Peyer's patch (tissue), 4 donors: Measurements from ENCODE around the gene COL23A1.

Source experiments
- POLR2A ChIP-seq, 2 donors: fragments of 450-650 bp; IDR thresholded peaks; one replicate each; pipeline ENCODE4 v1.5.1; 2017; ENCODE audit warnings: antibody characterized with exemption in 2 of 2, mild to moderate bottlenecking in 2 of 2, moderate library complexity in 2 of 2
- TF ChIP-seq, protein P1 (sequence below), 6 experiments: fragments of 450-650 bp in 4 of 6; fragments of 200-600 bp in 2 of 6; sonication (generic) in 1 of 6; IDR thresholded peaks; one replicate each; pipeline ENCODE4 v1.5.1; 2017 to 2019; ENCODE audit warnings: antibody characterized with exemption in 6 of 6, mild to moderate bottlenecking in 3 of 6, moderate library complexity in 1 of 6

DNA sequence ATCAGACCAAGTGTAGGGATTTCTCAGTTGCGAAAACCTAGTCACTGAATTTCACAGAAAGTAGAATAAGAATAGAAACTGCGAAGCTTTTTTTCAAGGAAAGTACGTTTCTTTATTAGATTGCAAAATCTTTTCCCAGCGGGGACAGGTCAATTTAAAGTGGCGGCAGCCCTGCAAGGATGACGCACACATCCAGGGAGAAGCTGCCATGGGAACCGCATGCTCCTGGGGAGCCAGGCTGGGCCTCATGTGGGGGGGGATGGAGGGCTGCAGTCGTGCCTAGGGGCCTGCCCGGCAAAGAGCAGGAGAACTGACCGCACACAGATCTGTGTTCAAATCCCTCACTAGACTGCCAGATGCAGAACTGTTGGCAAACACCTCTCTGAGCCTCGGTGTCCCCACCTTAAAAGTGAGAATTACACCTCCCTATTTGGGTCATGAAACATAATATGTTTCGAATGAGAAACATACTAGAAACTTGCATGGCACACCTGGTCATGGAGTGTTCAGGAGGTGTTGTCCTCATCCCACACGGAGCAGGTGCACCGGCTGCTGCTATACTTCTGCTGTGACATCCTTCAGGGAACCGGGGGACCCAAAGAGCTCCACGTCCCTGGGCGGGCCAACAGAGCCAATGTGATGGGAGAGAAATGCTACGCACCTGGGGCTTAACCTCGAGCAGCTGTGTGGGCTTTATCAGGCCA is 229.8 kb downstream of the COL23A1 start:
- TF ChIP-seq, protein P1, sequence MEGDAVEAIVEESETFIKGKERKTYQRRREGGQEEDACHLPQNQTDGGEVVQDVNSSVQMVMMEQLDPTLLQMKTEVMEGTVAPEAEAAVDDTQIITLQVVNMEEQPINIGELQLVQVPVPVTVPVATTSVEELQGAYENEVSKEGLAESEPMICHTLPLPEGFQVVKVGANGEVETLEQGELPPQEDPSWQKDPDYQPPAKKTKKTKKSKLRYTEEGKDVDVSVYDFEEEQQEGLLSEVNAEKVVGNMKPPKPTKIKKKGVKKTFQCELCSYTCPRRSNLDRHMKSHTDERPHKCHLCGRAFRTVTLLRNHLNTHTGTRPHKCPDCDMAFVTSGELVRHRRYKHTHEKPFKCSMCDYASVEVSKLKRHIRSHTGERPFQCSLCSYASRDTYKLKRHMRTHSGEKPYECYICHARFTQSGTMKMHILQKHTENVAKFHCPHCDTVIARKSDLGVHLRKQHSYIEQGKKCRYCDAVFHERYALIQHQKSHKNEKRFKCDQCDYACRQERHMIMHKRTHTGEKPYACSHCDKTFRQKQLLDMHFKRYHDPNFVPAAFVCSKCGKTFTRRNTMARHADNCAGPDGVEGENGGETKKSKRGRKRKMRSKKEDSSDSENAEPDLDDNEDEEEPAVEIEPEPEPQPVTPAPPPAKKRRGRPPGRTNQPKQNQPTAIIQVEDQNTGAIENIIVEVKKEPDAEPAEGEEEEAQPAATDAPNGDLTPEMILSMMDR (IDR thresholded peaks at IDR 0.05), result no peak
- no peak for TF ChIP-seq POLR2A (IDR thresholded peaks at IDR 0.05)
